ENCODE data around the gene THEMIS.
"Not testable (repeated sequence)": the region's sequence is repeated elsewhere in the genome, so short reads cannot be mapped to it uniquely, and the experiment has no call there.

Gene THEMIS

GRCh38 chr6:127716465-127716864 lies 184.4 kb downstream of the THEMIS start:
- no peak for DNase-seq

- DNase-seq, result no peak
These were observed 190.2 kb downstream of the THEMIS start for GRCh38 chr6:127710668-127711067.

- DNase-seq, result no peak
These were observed 194.6 kb downstream of the THEMIS start for GRCh38 chr6:127706216-127706615.

- DNase-seq, result no peak
These were observed 205.8 kb downstream of the THEMIS start for GRCh38 chr6:127695108-127695507.

GRCh38 chr6:127691146-127691545 lies 209.7 kb downstream of the THEMIS start:
- DNase-seq, result no peak

GRCh38 chr6:127690588-127690987 lies 210.3 kb downstream of the THEMIS start:
- no peak for DNase-seq

- peak; percentile 9 for DNase-seq
These were observed 210.8 kb downstream of the THEMIS start for GRCh38 chr6:127690092-127690491.

GRCh38 chr6:127687490-127687889 lies 213.4 kb downstream of the THEMIS start:
- not testable (repeated sequence) for DNase-seq

- no peak for DNase-seq
These were observed 214.8 kb downstream of the THEMIS start for GRCh38 chr6:127686084-127686483.

GRCh38 chr6:127684501-127684900 lies 216.4 kb downstream of the THEMIS start:
- no peak for DNase-seq

Data from fibroblast of skin of right quadriceps (primary cell).